ENCODE results near the gene NFAM1. TPM values are rescaled to one million over a fixed set of nuclear protein-coding genes. Genes with fewer than 3 reads are reported as not detected.

Gene NFAM1
- total RNA-seq, 1 donor: under 0.01 TPM

- H3K4me2 ChIP-seq (ENCODE audit: insufficient read depth, low read length): peak overlapping the region; percentile 70
- H4K20me1 ChIP-seq (ENCODE audit: insufficient read depth, low read length): no peaks in the 10 kb centered on the region
- peak overlapping the region; percentile 65 for H3K4me3 ChIP-seq (ENCODE audit: insufficient read depth, low read length)
- no peaks in the 10 kb centered on the region for H3K79me2 ChIP-seq (ENCODE audit: insufficient read depth, low read length)
- peaks cover 19% of the 10 kb centered on the region for H3K4me1 ChIP-seq (ENCODE audit: insufficient read depth, low read length)
- H3K27me3 ChIP-seq (ENCODE audit: insufficient read depth, low read length): peaks cover 21% of the 10 kb centered on the region
- H2AFZ ChIP-seq (ENCODE audit: low read length): no peak overlapping the region
- H3K9me3 ChIP-seq (ENCODE audit: low read depth, low read length): no peaks in the 10 kb centered on the region
- H3K36me3 ChIP-seq (ENCODE audit: insufficient read depth, low read length): no peaks in the 10 kb centered on the region
- TF ChIP-seq CTCF (IDR thresholded peaks at IDR 0.05; ENCODE audit: extremely low read depth, low read depth, low read length): no peak
- DNase-seq (ENCODE audit: insufficient read length, low spot score, missing footprints): peak; percentile 63
- no peak overlapping the region for H3K27ac ChIP-seq (ENCODE audit: low read depth, low read length)
These were observed 6.9 kb upstream of the NFAM1 start for GRCh38 chr22:42439021-42439567.

GRCh38 chr22:42438293-42438650, 6.1 kb upstream of the NFAM1 start:
- TF ChIP-seq CTCF (IDR thresholded peaks at IDR 0.05; ENCODE audit: extremely low read depth, low read depth, low read length): no peak
- no peaks in the 10 kb centered on the region for H4K20me1 ChIP-seq (ENCODE audit: insufficient read depth, low read length)
- peaks cover 29% of the 10 kb centered on the region for H3K27me3 ChIP-seq (ENCODE audit: insufficient read depth, low read length)
- peak; percentile 0 for DNase-seq (ENCODE audit: insufficient read length, low spot score, missing footprints)
- H2AFZ ChIP-seq (ENCODE audit: low read length): no peak overlapping the region
- peak overlapping the region; percentile 89 for H3K4me2 ChIP-seq (ENCODE audit: insufficient read depth, low read length)
- H3K36me3 ChIP-seq (ENCODE audit: insufficient read depth, low read length): no peaks in the 10 kb centered on the region
- H3K4me3 ChIP-seq (ENCODE audit: insufficient read depth, low read length): no peak overlapping the region
- H3K79me2 ChIP-seq (ENCODE audit: insufficient read depth, low read length): no peaks in the 10 kb centered on the region
- H3K27ac ChIP-seq (ENCODE audit: low read depth, low read length): no peak overlapping the region
- peaks cover 13% of the 10 kb centered on the region for H3K4me1 ChIP-seq (ENCODE audit: insufficient read depth, low read length)
- H3K9me3 ChIP-seq (ENCODE audit: low read depth, low read length): no peaks in the 10 kb centered on the region

DNA sequence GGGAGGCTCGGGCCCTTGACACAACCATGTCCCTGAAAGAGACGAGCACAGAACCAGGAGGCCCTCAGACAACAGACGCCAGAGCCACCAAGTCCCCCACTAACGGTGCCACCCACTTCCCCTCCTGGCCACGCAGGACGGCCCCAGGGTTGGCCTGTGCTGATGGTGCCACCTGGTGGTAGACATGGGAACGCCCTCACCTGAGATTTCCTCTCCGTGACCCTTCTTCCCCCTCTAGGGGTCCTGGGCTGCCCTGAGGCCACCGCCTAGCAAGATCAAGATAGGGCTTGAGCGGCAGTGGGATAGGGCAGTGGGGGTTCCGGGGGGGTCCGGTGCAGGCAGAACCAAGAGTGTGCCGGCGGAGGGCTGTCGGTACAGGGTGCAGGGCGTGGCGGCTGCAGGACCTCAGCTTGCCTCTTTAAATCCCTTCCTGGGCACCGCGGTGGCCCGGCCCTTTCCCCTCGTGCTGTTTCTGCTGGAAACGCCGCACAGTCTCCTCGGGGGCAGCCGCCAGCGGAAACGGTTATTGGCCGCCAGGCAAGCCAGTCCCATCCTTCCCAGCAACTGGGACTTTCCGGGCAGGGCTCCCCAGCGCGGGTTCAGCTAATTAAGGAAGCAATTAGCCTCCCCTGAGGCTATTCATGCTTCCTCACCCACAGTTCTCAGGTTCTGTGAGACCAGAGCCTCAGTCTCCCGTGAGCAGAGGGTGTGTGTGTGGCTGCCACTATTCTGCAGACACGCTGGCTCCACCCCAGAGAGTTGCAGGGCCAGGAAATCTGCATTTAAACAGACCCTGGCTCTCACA, 5.5 kb upstream of the NFAM1 start:
- Histone ChIP-seq H3K27ac (ENCODE audit: low read depth, low read length) (no peak overlapping the region), H3K27me3 (ENCODE audit: insufficient read depth, low read length) (peaks cover 35% of the 10 kb centered on the region), H3K79me2 (ENCODE audit: insufficient read depth, low read length) (no peaks in the 10 kb centered on the region), H2AFZ (ENCODE audit: low read length) (peak overlapping the region; percentile 85), H3K4me2 (ENCODE audit: insufficient read depth, low read length) (peak overlapping the region; percentile 89), H3K9me3 (ENCODE audit: low read depth, low read length) (no peaks in the 10 kb centered on the region), H4K20me1 (ENCODE audit: insufficient read depth, low read length) (no peaks in the 10 kb centered on the region), H3K4me1 (ENCODE audit: insufficient read depth, low read length) (peaks cover 13% of the 10 kb centered on the region), H3K4me3 (ENCODE audit: insufficient read depth, low read length) (peak overlapping the region; percentile 68), H3K36me3 (ENCODE audit: insufficient read depth, low read length) (no peaks in the 10 kb centered on the region)
- peak; percentile 82 for TF ChIP-seq CTCF (IDR thresholded peaks at IDR 0.05; ENCODE audit: extremely low read depth, low read depth, low read length)
- DNase-seq (ENCODE audit: insufficient read length, low spot score, missing footprints): peak; percentile 96

- H3K4me1 ChIP-seq (ENCODE audit: insufficient read depth, low read length): peaks cover 13% of the 10 kb centered on the region
- no peak overlapping the region for H2AFZ ChIP-seq (ENCODE audit: low read length)
- no peaks in the 10 kb centered on the region for H3K36me3 ChIP-seq (ENCODE audit: insufficient read depth, low read length)
- H3K4me3 ChIP-seq (ENCODE audit: insufficient read depth, low read length): no peak overlapping the region
- no peak overlapping the region for H3K27ac ChIP-seq (ENCODE audit: low read depth, low read length)
- TF ChIP-seq CTCF (IDR thresholded peaks at IDR 0.05; ENCODE audit: extremely low read depth, low read depth, low read length): no peak
- H3K4me2 ChIP-seq (ENCODE audit: insufficient read depth, low read length): no peak overlapping the region
- H3K27me3 ChIP-seq (ENCODE audit: insufficient read depth, low read length): peaks cover 48% of the 10 kb centered on the region
- no peaks in the 10 kb centered on the region for H3K9me3 ChIP-seq (ENCODE audit: low read depth, low read length)
- peak; percentile 45 for DNase-seq (ENCODE audit: insufficient read length, low spot score, missing footprints)
- no peaks in the 10 kb centered on the region for H3K79me2 ChIP-seq (ENCODE audit: insufficient read depth, low read length)
- no peaks in the 10 kb centered on the region for H4K20me1 ChIP-seq (ENCODE audit: insufficient read depth, low read length)
These were observed 4.2 kb upstream of the NFAM1 start for GRCh38 chr22:42436404-42436803.
